ENCODE results near the gene BAIAP3. TPM values are rescaled to one million over a fixed set of nuclear protein-coding genes. Genes with fewer than 3 reads are reported as not detected.

The BAIAP3 gene
- polyA plus RNA-seq, 3 donors from 2014 or later = 1.9 to 4.0 TPM; not detected in 1

Other genes starting within 250 kb of the BAIAP3 start
- gene C1QTNF8, start 237.4 kb upstream of the BAIAP3 start, polyA plus RNA-seq = not detected
- under 1 TPM in 1 of 3 donors, not detected in 2; 0.22 TPM for gene CACNA1H, start 180.5 kb upstream of the BAIAP3 start, polyA plus RNA-seq
- gene TPSG1, start 108.4 kb upstream of the BAIAP3 start, polyA plus RNA-seq = not detected
- gene TPSB2, start 103.5 kb upstream of the BAIAP3 start, polyA plus RNA-seq = not detected
- not detected for gene TPSAB1, start 92.9 kb upstream of the BAIAP3 start, polyA plus RNA-seq
- not detected for gene TPSD1, start 77.6 kb upstream of the BAIAP3 start, polyA plus RNA-seq
- 100 to 1,000 TPM in 2 of 3 donors, 10 to 100 TPM in 1; 94.1 to 119 (median 101) TPM for gene UBE2I, start 24.0 kb upstream of the BAIAP3 start, polyA plus RNA-seq
- 100 to 1,000 TPM; 104 to 143 (median 114) TPM for gene TSR3, start 18.2 kb downstream of the BAIAP3 start, polyA plus RNA-seq
- 10 to 100 TPM; 44.3 to 76.5 (median 64.1) TPM for gene GNPTG, start 18.3 kb downstream of the BAIAP3 start, polyA plus RNA-seq
- 10 to 100 TPM in 1 of 3 donors, 1 to 10 TPM in 2; 1.0 to 14.5 (median 5.9) TPM for gene UNKL, start 81.1 kb downstream of the BAIAP3 start, polyA plus RNA-seq
- gene UQCC4, start 87.1 kb downstream of the BAIAP3 start, polyA plus RNA-seq = 10 to 100 TPM; 59.3 to 79.9 (median 64.7) TPM
- gene PERCC1, start 97.4 kb downstream of the BAIAP3 start, polyA plus RNA-seq = not detected
- gene CCDC154, start 110.9 kb downstream of the BAIAP3 start, polyA plus RNA-seq = not detected
- 10 to 100 TPM; 19.8 to 44.8 (median 21.5) TPM for gene CLCN7, start 141.4 kb downstream of the BAIAP3 start, polyA plus RNA-seq
- not detected for gene PTX4, start 155.3 kb downstream of the BAIAP3 start, polyA plus RNA-seq
- gene TELO2, start 159.7 kb downstream of the BAIAP3 start, polyA plus RNA-seq = 10 to 100 TPM; 12.0 to 16.4 (median 12.3) TPM
- 10 to 100 TPM; 23.0 to 41.0 (median 38.3) TPM for gene TMEM204, start 200.0 kb downstream of the BAIAP3 start, polyA plus RNA-seq

All from immature natural killer cell (primary cell).